AG20443 (cell line): ENCODE data around the gene HTR1A.

Source experiments
- DNase-seq: peaks from one replicate; pipeline ENCODE4 v3.0.0; 2012; ENCODE audit warnings: low spot score, mixed read lengths

Gene HTR1A

DNA sequence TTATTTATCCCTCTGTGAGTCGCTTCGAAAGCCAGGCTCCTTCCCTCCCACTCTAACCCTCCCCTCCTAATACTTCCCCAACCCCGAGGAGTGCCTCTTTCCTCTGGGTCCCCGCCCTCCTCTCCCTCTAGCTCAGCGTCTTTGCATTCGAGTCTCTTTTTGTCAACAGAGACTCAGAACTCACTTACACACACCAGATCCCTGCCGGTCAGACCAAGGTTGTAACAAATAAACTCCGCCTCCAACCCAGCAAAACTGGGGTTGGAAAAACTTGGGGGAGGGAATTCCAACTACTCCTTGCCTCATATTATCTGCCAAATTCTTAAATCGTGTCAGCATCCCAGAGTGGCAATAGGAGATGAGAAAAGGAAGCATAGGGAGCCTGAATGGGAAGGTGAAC lies at the start of gene HTR1A:
HTR1A (minus strand) TSS at position 167 of the 400 bp plus-strand sequence. CDS start 726 bp downstream, outside the sequence.
- no peak for DNase-seq

DNA sequence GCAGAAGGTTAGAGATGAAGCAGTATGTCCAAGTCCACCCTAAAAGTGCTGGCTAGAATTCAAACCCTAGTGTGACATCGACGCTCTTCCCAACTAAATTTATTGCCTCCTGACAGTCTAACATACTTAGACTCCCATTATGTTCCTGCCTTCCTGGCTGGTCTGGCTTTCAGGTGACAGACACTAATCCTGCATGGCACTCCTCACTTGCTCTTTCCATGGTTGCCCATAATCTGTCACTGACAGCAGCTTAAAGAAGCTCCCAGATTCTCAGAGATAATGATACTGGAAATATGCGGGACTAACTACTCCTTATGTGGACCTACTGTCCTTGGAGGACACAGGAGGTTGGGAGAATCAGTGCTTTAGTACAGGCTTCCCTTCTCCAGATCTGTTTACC lies 41.7 kb upstream of the HTR1A start:
- DNase-seq = no peak

DNA sequence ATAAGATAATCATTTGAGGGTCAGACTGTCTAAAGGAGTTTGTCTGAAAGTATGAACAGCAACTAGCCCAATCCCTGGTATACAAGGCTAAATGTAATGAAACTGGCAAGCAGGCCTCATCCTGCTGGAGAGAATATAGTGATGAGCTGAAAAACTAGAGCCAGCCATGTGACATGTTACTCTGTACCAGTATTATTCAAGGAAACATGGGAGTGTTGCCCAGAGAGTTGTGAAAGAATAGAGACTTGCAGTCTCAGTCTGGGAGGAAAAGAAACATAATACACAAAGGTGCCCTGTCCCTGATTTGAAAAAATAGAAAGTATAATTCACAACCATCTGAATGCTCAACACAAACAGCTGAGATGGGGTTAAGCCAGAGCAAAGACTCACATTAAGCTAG lies 37.9 kb upstream of the HTR1A start:
- DNase-seq = no peak

DNA sequence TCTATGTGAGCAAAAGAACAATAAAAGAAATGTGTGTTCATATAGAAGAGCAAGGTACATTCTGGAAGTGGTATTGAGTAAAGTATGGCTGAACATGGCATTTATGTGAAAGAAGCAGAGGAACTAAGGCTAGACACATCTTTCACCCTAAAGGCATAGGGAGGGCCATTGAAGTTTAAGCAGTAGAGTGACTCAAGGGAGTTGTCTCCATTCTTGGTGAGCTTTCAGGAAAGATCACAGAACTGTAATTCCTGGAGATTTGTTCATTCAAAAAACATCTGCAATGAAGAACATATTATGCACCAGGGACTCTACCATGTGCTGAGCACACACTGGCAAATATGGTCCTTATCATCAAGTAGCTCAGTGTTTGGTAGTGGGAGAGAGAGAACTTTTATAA lies 24.8 kb upstream of the HTR1A start:
- DNase-seq = no peak

DNA sequence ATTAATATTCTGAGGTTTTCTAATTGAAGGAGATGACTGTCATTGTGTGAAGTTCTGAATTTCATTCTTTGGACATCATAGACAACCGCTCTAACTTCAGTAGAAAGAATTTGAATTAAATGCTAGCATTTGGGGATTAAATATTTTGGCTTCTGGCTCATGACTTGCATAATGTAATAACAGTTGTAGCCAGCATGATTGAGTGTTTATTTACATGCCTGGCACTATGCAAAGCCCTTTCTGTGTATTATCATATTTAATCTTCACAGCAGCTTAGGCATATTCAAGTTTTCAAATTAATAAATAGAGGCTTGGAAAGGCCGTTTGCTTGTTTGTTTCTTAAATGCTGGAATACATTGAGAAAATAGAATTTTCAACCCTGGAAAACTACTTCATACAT lies 19.6 kb upstream of the HTR1A start:
- no peak for DNase-seq

DNA sequence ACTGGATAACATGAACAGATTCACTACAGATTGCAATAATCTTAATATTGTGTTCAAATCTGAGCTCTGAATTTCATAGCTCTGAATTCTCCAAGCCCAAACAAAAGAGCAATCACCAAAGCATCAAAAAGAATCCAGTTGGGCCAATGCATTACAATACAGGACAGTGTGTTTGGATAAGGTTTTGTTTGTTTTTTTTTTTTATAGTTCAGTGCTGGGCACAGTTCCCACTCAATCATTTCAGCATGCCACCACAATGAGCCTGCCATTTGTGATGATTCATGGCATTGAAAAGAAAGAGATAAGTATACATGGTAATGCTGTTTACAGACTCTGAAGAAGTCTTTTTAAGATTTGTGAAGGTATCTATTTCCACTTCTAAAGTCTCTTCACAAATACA lies 1.7 kb upstream of the HTR1A start:
- no peak for DNase-seq

DNA sequence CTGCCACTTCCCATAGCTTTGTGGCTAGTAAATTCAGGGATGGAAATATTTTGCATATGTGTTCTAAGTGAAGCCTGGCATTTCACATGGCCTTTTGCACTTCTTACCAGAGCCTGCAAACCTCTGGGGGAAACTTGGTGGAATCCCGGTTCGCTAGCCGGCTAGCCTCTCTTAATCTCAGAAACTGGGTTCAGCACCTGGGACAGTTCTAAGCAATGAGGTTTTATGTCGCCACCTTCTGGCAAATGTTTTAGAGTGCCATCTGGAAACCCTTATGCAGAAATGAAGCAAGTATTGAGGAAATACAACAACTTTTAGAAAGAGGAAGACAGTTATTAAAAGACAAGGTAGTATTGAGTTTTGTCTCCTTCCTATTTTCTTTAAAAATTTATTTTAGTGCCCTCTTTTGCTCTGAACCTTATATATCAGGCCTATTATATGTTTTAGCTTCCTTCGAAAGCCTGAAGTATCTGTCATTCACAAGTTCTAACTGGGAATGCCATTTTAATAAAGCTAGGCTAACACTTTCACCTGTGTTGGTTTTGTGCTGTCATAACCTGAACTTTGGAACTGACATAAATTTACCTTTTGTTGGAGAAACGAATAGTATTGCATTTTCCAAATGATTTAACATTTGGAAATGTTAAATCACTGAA lies 963 bp upstream of the HTR1A start:
- peak; percentile 74 for DNase-seq

DNA sequence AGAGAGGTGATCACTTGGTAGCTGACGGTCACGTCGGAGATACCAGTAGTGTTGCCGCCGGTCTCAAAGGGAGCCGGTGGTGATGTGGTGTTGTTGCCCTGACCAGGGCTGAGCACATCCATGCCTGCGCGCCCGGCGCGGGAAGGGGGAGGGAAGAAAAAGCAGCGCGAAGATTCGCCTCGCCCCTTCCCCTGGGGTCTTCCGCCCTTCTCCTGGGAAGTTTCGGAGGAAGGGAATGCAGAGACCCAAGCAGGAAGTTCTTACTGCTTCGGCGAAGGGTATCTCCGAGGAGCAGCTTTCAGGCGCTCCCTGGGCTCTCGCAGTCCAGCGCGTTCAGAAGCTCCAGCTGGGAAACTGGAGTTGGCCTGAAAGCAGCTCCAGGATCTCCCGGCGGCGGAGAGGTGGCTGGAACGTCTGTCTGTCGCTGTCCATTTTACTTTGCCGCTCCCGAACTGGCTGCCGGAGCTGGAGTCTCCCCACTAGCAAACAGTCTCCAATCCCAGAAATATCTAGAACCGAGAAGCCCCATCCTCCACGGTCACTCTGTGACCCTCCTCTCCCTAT lies 565 bp downstream of the HTR1A start:
- no peak for DNase-seq

DNA sequence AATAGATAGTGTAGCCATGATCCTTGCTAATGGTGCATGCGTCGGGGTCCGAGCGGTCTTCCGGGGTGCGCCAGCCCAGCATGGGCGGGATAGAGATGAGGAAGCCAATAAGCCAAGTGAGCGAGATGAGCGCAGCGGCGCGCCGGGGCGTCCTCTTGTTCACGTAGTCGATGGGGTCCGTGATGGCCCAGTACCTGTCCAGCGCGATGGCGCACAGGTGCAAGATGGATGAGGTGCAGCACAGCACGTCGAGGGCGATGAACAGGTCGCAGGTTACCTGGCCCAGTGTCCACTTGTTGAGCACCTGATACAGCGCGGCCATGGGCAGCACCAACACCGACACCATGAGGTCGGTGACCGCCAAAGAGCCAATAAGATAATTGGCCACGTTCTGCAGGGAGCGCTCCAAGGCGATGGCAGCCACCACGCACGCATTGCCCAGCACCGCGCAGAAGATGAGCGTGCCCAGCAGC lies 1.1 kb downstream of the HTR1A start:
- DNase-seq = no peak

DNA sequence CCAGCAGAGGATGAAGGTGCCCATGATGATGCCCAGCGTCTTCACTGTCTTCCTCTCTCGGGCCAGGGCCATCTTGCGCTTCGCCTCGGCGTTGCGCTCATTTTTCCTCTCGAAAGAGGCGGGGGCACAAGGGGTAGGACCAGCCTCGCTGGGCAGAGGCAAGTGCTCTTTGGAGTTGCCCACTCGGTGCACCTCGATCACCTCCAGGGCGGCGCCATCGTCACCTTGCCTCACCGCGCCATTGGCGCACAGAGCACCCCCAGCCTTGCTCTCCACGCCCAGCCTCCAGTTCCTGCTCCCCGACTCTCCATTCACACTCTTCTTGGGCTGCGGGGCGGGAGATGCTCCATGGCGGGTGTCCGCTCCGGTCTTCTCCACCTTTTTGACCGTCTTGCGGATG lies 1.6 kb downstream of the HTR1A start:
- DNase-seq = no peak

DNA sequence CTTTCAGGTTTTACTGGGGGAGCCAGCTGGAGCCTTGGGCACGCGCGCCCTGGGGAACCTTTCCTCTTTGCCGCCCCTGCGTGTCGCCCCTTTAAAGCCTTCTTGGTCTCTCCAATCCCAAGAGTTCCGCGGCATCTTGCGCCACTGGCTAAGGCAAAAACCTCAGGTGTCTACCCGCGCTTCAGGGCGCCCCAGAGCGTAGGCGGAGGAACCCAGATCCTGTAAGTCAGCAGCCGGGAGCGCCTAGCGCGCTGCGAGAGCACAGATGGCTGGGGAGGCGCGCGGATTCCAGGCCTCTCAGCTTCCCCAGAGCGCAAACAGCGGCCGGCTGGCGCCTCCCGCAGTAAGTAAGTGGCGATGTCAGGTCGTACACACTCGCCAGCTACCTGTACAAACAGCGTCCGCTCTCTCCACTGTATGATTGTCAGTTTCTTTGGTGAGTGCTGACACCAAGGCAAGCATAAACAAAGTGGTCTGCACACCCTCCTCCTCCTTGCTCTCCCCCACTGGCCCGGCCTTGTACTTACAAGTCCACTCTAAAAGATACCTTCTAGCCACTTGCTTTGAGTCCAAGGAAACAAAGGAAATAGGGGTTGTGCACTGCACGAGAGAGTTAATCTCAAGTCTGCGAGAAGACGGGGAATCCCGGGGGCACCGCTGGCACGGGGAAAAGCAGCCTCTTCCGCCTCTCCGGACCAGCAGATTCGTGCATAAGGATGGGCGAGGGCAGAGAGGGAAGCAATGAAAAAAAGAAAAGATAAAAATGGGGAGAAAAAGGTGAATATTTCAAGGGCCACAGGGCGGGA lies 2.9 kb downstream of the HTR1A start:
- no peak for DNase-seq

DNA sequence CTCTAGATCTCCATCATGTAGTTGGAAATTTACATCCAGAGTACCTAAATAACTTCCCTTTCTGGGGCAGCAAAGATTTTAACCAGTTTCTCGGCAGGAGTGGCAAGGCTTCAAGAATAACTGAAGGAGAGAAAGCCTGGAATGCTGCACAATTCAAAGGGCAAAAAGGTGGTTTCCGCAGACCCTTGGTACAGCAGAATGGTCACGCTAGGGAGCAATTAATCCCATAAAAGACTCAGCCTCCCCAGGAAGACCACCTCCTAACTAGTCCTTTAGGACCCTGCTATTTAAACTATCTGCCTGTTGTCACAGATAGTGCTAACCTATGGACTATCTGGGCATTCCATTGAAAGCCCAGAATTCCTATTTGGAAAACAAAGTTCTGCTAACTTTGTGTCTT lies 3.6 kb downstream of the HTR1A start:
- no peak for DNase-seq

DNA sequence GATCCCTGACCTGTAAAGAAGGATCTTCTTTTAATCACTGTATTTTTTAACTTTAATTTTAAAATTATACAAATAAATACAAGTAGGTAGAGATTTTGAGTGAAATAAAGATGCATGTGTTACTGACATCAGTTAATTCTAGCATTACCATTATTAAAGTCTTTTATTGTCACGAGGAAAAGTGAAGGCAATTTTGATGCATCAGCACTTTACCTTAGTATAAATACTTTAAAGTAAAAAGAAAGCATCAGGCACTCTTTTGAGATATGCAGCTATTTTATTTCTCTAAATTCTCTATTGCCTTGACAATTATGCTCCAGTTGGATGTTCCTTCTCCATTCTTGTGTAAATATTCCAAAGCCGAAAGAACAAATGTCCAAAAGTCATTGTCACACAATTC lies 4.6 kb downstream of the HTR1A start:
- no peak for DNase-seq

DNA sequence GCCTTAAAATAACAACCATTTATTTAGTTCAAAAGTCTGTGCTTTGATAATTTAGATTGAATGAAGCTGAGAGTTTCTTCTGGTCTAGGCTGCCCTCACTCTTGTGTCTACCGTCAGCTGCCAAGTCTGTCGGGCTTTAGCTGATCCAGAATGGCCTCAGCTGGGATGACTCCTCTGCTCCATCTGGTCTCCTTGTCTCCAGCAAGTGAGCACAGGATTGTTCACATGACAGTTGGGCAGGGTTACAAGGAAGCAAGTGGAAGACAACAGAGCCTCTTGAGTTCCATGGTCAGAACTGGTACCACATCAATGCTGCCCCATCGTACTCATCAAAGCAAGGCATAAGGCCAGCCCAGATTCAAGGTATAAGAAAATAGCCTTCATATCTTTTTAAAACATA lies 9.0 kb downstream of the HTR1A start:
- DNase-seq = no peak

DNA sequence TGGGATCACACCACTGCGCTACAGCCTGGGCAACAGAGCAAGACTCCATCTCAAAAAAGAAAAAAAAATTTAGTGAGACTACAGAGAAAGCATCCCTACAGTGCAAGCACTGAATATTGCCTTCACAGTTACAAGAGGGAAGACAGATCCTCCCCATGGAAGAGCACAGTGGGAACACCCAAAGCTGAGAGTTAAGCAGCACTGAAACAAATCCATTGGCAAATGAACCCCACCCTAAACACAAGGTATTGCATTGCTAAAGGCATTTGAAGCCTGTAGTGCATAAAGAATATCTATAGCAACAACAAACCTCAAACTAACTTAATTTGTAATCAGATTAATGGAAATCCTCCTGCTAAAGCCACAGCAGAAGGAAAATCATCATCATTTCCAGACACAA lies 27.1 kb downstream of the HTR1A start:
- DNase-seq = no peak

DNA sequence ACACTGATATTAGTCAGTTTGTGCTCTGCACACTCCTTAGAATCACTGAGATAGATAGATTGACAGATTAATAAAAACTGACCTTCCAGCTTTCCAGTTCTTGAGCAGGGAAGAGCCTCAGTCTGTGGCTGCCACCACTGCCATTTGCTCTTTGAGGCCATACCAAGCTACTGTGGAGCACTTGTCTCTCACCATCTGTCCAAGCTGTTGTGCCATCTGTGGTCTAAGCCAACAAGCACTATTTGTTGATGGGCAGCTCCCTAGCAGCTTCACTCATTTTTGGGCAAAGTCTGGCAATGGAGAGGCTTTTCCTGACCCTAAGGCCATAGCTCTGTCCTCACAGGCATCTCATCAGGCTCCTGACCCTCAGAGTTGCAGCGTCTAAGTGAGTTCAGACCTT lies 30.4 kb downstream of the HTR1A start:
- no peak for DNase-seq

DNA sequence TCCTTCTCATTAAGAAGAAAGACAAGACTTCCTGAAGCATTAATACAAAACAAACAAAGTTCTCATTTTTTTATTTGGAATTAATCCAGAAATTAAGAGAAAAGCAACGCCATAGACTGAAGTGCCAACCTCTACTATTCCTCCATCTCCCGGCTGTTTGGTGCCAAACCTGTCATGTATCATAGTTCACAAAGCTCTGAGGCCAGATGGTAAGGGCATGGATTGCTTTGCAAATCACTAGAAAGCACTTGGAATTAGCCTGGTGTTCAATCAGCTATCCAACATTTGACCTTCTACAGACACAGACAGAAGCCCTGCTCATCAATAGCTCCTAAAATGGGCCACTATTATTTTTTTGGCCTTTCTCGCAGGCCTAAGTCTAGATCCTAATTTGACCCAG lies 33.8 kb downstream of the HTR1A start:
- DNase-seq = no peak

DNA sequence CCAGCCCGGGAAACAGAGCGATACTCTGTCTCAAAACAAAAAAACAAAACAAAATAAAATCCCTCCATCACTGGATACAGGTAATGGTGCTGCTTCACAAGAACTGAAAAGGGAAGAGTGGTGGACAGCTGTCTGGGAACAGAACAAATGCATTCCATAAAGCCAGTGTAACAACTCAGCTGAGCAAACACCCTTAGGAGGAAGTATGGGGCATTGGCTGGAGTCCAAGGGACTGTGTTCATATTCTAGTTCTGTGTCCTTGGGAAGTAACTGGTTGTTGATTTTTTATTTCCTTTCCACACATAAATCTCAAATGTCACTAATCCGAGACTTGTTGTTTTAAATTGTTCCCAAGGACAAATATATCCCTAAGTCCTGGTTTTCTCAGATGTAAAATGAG lies 38.3 kb downstream of the HTR1A start:
- no peak for DNase-seq

DNA sequence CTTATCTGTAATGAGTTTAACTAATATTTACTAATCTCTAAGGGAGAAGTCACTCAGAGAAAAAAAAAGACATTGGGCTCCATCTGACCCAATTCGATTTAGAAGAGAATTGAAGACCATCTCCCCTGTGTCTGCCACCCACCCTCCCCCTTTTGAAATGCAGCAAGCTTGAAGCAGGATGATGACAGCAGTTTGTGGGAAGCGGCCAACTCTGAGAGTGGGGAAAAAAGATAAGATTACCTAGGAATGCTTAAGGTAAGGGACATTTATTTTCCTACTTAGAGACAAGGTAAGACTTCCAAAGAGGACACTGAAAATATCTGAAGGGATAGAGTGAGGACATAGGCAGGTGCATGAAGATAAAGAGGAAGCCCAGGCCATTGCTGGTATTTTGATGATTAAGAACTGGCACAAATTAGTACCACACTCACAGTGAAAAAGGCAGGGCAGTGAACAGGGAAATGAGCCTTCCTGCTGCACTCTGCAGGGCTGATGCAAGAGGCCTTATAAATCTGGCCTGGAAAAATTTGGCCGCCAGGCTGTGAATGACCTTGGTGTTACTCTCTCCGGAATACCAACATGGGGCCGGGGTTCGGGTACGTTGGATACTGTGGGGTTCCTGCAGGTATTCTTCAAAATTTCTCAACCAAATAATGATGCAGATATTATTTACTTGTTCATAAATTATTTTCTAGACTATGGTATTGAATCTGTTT lies 42.3 kb downstream of the HTR1A start:
- no peak for DNase-seq

DNA sequence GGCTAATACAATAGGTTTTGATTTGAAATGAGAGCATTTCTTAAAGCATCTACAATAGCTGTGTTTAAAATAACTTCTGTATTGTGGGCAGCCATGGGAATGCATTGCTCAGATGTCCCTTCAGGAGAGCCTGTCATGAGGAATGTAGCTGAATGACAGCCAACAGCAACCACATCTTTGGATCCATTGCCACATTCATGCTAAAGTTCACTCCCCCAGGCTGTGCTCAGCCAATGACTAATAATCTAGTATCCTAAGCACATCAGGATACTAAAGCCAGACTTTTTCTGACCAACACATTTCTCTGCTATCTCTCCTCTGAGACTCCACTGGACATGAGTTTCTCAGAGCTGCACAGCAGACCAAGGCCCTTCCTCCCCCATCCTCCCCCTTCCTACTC lies 45.5 kb downstream of the HTR1A start:
- no peak for DNase-seq

DNA sequence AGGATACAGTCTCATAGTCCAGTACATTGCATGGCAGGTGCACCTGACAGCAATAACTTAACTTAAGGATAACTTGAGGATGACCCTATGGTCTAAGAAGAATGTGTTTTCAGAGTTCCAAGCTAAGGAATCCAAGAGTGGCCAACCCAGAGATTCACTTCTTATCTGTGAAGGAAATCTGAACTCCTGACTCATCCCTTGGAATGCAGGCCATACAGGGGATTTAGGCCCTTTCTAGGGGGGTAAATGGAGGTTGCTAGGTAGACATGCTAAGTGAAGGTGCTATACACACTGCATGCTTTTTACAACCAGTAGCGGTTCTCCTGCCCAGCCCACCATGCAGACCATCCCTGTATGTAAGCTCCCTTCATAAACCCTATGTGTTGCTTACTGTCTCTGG lies 50.4 kb downstream of the HTR1A start:
- no peak for DNase-seq
